Karpas-422 (cell line): Measurements from ENCODE around the gene GABBR2. TPM values are rescaled to one million over a fixed set of nuclear protein-coding genes. Genes with fewer than 3 reads are reported as not detected.

Source experiments
- DNase-seq: peaks from one replicate; pipeline ENCODE4 v3.0.0-alpha.2; 2015
- H2AFZ ChIP-seq: fragments of 200-600 bp; sonication (generic); 2 replicates; pipeline ENCODE4 v1.6.1; 2014; ENCODE audit warnings: antibody characterized with exemption, low read length, mixed read lengths
- H3K27ac ChIP-seq: fragments of 200-600 bp; sonication (generic); 2 replicates; pipeline ENCODE4 v1.5.1; 2014; ENCODE audit warnings: mild to moderate bottlenecking, low read length, moderate library complexity
- H3K27me3 ChIP-seq: fragments of 200-600 bp; sonication (generic); 2 replicates; pipeline ENCODE4 v1.6.1; 2014; ENCODE audit warnings: low read length, mixed read lengths
- H3K36me3 ChIP-seq: fragments of 200-600 bp; sonication (generic); 2 replicates; pipeline ENCODE4 v1.6.1; 2014; ENCODE audit warnings: low read length, mixed read lengths; ENCODE audit not compliant: insufficient read depth
- H3K4me1 ChIP-seq: fragments of 200-600 bp; sonication (generic); 2 replicates; pipeline ENCODE4 v1.6.1; 2014; ENCODE audit warnings: mild to moderate bottlenecking, low read length, mixed read lengths
- H3K4me2 ChIP-seq: fragments of 200-600 bp; sonication (generic); 2 replicates; pipeline ENCODE4 v1.6.1; 2014; ENCODE audit warnings: low read length, low read depth, mild to moderate bottlenecking; ENCODE audit not compliant: poor library complexity, severe bottlenecking
- H3K4me3 ChIP-seq: fragments of 200-600 bp; sonication (generic); 2 replicates; pipeline ENCODE4 v1.5.1; 2014; ENCODE audit warnings: mild to moderate bottlenecking, antibody characterized with exemption, low read length, mixed read lengths
- H3K79me2 ChIP-seq: fragments of 200-600 bp; sonication (generic); 2 replicates; pipeline ENCODE4 v1.6.1; 2014; ENCODE audit warnings: mild to moderate bottlenecking, low read length, mixed read lengths
- H3K9ac ChIP-seq: fragments of 200-600 bp; sonication (generic); 2 replicates; pipeline ENCODE4 v1.6.0; 2014; ENCODE audit warnings: low read length
- H3K9me2 ChIP-seq: fragments of 200-600 bp; sonication (generic), shearing (Covaris generic); replicated peaks from 2 replicates; pipeline ENCODE4 v1.6.0; 2014; ENCODE audit warnings: mild to moderate bottlenecking, low read length, moderate library complexity; ENCODE audit not compliant: insufficient read depth
- H3K9me3 ChIP-seq: fragments of 300-700, 200-600 bp; sonication (generic); 2 replicates; pipeline ENCODE4 v1.6.1; 2014; ENCODE audit warnings: low read length, mixed read lengths
- H4K20me1 ChIP-seq: fragments of 200-600 bp; sonication (generic); 2 replicates; pipeline ENCODE4 v1.6.1; 2014; ENCODE audit warnings: mild to moderate bottlenecking, antibody characterized with exemption, low read length, low read depth; ENCODE audit not compliant: insufficient read depth
- total RNA-seq: library from RNA; depleted of rRNA; stranded (reverse); fragments of >200 nt; shearing (Covaris generic); gene quantifications from 2 replicates; pipeline ENCODE4 v1.2.3, GENCODE V29; 2014; ENCODE audit warnings: low replicate concordance

GABBR2 gene
- total RNA-seq, 1 experiment from 2014 or later, result 0.30 TPM

DNA sequence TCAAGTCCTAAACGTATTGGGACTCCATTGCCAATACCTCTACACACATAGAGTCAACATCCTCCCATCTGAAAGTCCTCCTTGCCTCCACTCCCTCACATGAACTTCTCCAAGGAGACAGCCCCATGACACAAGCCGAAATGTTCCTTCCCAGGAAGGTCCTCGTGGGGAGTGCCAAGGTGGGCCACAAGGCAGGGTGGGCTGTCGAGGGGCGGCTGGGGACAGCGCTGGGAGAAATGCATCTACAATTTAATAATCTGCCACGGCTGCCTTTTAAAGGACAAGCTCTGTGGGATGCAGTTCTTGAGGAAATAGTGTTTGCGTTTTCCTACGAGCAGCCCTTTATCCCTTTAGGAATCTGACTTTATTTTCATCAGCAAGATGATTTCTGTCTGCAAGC, 138.7 kb downstream of the GABBR2 start:
- Histone ChIP-seq H3K9ac (peak overlapping the region; percentile 62), H3K27ac (no peak overlapping the region), H3K36me3 (no peaks in the 10 kb centered on the region), H3K9me3 (no peaks in the 10 kb centered on the region), H2AFZ (0 out of 2 replicates have a peak overlapping the region, but pooled peaks have one; percentile 46), H4K20me1 (no peaks in the 10 kb centered on the region), H3K4me1 (peaks cover 12% of the 10 kb centered on the region), H3K4me3 (peak overlapping the region; percentile 29; the same call in 1 of the 2 replicates), H3K9me2 (no peaks in the 10 kb centered on the region), H3K79me2 (no peaks in the 10 kb centered on the region), H3K4me2 (peak overlapping the region; percentile 24), H3K27me3 (no peaks in the 10 kb centered on the region)
- no peak for DNase-seq

DNA sequence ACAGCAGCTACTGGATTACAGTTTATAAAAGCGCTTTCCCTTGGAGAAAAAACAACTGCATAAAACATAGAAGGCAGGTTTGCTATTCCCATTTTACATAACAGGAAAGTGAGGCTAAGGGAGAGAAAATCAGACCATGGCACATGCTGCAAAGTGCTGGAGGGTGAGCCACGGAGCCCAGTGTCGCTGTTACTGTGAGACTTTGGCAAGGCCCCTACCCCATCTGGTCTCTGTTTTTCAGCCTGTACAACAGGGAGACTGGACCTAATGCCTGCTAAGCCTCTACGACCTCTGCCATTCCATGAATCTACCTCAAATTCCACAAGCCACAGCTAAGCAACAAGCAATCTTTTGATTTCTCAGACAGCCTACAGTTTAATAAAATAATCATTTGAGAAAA, 139.2 kb downstream of the GABBR2 start:
- no peaks in the 10 kb centered on the region for H3K27me3 ChIP-seq
- DNase-seq, result no peak

DNA sequence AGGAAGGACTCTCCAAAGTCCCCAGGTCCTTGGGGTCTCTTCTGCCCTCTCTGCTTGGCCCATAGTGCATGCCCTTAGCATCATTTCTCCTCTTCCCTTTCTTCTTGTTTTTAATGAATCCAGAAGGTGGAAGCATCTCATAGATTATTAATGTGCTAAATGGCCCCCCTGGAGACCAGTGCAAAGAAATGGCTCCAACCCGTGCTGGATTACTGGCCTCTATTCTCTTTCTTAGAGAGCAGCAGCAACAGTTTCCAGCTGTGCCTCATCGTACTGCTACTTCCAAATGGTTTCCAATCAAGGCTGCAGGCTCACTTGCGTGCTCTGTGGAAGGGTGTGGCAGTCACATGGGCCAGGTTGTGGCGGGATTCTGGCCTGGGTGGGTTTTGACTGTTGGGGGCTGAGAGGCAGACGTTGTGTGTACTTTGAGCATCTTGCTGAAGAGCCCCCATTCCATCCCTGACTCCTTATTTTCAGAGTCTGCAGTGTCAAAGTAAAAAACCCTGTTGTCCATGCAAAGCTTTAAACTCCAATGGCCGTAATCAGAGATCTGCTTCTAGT, 139.7 kb downstream of the GABBR2 start:
- H3K4me3 ChIP-seq, result no peak overlapping the region
- no peak overlapping the region for H3K9ac ChIP-seq
- H3K27ac ChIP-seq, result no peak overlapping the region
- no peak for DNase-seq
- H3K4me2 ChIP-seq, result no peak overlapping the region
- peaks cover 12% of the 10 kb centered on the region for H3K4me1 ChIP-seq
- H3K9me2 ChIP-seq, result no peaks in the 10 kb centered on the region
- H2AFZ ChIP-seq, result 0 out of 2 replicates have a peak overlapping the region, but pooled peaks have one; percentile 2
- no peaks in the 10 kb centered on the region for H3K27me3 ChIP-seq
- no peaks in the 10 kb centered on the region for H4K20me1 ChIP-seq
- H3K9me3 ChIP-seq, result no peaks in the 10 kb centered on the region
- no peaks in the 10 kb centered on the region for H3K79me2 ChIP-seq
- H3K36me3 ChIP-seq, result no peaks in the 10 kb centered on the region

More for the DNA sequence above, 139.2 kb downstream of the GABBR2 start:
- no peaks in the 10 kb centered on the region for H4K20me1 ChIP-seq
- H2AFZ ChIP-seq, result 0 out of 2 replicates have a peak overlapping the region, but pooled peaks have one; percentile 2
- H3K27ac ChIP-seq, result no peak overlapping the region
- H3K4me1 ChIP-seq, result peaks cover 12% of the 10 kb centered on the region
- no peak overlapping the region for H3K4me2 ChIP-seq
- no peak overlapping the region for H3K4me3 ChIP-seq
- no peaks in the 10 kb centered on the region for H3K36me3 ChIP-seq
- no peaks in the 10 kb centered on the region for H3K79me2 ChIP-seq
- H3K9me3 ChIP-seq, result no peaks in the 10 kb centered on the region
- H3K9ac ChIP-seq, result no peak overlapping the region
- no peaks in the 10 kb centered on the region for H3K9me2 ChIP-seq

DNA sequence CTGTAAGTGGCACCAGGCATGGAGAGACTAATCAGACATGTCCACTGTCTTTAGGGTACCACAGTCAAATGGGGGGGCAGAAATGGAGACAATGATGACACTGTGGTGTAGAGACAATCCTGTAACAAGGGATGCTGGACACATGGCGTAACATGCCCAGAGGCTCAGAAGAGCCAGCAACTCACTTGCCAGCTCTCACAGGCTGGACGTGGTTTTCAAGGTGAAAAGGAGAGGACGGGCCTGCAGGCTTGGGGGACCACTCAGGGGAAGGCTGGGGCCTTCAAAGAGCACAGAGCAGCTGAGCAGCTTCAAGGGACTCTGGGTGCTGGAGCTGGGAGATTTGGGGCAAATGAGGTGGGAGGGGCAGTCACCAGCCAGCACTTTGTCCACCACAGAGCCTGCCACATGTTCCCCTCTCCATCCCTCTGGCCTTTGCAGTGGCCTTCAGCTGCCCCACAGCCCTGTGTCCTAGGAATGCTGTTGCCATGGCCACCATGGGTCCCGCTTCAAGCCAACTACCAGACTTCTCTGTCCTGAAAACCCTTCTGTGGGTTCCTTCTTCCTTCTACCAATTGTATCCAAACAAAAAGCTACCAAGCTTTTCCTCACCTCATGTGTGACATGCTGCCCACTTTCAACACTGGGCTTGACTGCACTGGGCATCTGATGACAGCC, 140.4 kb downstream of the GABBR2 start:
- Histone ChIP-seq H2AFZ (no peak overlapping the region), H3K79me2 (no peaks in the 10 kb centered on the region), H3K27ac (no peak overlapping the region), H3K9me2 (no peaks in the 10 kb centered on the region), H3K4me3 (no peak overlapping the region), H3K4me1 (peaks cover 12% of the 10 kb centered on the region), H3K27me3 (no peaks in the 10 kb centered on the region), H3K36me3 (no peaks in the 10 kb centered on the region), H4K20me1 (no peaks in the 10 kb centered on the region), H3K9me3 (no peaks in the 10 kb centered on the region), H3K4me2 (no peak overlapping the region), H3K9ac (no peak overlapping the region)
- DNase-seq, result no peak

DNA sequence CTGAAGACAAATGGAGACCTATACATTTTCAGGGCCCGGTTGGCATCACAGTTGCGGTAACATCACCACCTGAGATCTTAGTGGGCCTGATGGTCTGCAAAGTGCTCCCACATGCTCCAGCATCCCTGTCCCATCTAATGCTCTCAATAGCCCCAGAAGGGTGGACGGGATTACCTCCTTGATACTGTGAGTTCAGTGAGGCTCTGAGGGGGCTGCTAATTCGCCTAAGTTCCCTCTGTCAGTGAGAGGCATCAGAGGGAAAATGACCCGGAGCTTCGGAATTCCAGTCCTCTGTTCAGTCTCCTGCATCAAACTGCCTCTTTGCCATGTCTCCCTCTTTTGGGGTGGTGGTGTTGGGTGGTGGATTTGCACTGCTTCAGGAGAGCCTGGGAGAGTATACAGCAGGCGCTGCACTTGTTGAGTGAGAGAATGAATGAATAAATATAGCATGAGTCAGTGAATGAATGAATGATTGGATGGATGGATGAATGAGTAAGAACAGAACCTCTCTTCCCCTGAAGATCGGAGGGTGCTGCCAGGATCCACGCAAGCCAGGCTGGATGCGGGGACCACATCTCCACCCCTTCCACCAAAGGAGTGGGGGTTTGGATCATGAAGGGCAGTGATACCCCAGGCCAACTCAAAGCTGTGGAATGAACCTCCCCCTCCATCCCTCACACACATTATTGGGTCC, 141.0 kb downstream of the GABBR2 start:
- Histone ChIP-seq H3K27me3 (no peaks in the 10 kb centered on the region), H3K27ac (no peak overlapping the region), H4K20me1 (no peaks in the 10 kb centered on the region), H3K79me2 (no peaks in the 10 kb centered on the region), H3K9me2 (no peaks in the 10 kb centered on the region), H3K9me3 (no peaks in the 10 kb centered on the region), H3K36me3 (no peaks in the 10 kb centered on the region), H3K4me2 (no peak overlapping the region), H3K4me3 (no peak overlapping the region), H3K4me1 (peaks cover 12% of the 10 kb centered on the region), H2AFZ (no peak overlapping the region), H3K9ac (no peak overlapping the region)
- no peak for DNase-seq

DNA sequence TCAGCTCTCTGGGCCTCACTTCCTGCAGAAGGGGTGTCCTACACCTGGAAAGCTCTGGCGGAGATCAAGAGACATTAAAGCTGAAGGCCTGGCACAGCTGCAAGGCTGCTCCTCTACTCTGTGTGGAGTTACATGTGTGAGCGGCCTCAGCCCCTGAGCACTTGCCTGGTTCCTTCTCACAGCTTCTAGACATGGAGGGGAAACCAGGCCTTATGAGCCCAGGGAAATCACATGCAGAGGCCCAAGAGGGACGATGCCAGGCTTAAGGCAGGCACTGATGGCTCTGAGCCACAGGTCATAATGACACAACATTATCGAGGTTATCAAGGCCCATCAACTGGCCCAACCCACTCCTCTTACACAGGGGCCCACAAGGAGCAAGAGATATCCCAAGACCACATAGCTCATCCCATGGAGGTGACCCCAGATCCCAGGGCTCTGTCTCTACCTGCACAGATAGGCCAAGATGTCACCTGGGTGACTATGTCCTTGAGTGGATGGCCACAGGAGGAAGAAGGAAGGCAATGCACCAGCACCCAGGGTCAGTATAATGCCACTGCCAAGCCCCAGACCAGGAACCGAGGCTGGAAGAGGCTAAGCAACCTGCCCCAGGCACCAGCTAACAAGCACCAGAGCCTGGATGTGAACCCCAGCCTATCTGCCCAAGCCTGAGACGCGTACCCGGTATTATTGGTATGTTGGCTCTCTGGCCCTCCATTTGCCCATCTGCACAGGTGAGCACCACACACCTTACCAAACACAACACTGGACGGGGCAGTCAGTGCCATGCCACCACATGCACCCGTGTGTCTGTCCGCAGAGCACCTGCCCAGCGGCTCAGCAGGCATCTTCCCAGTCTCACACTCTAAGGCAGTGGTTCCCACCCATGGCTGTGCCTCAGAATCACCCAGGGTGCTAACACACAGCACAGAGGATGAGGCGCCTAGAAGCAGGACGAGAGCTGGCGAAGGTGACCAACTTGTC, 143.3 kb downstream of the GABBR2 start:
- no peak overlapping the region for H3K27ac ChIP-seq
- H3K36me3 ChIP-seq, result no peaks in the 10 kb centered on the region
- no peaks in the 10 kb centered on the region for H3K9me3 ChIP-seq
- H3K79me2 ChIP-seq, result no peaks in the 10 kb centered on the region
- no peak for DNase-seq
- no peak overlapping the region for H3K4me3 ChIP-seq
- H3K27me3 ChIP-seq, result no peaks in the 10 kb centered on the region
- H4K20me1 ChIP-seq, result no peaks in the 10 kb centered on the region
- no peaks in the 10 kb centered on the region for H3K9me2 ChIP-seq
- H3K4me1 ChIP-seq, result peaks cover 2% of the 10 kb centered on the region; the same call in 1 of the 2 replicates
- no peak overlapping the region for H3K9ac ChIP-seq
- H3K4me2 ChIP-seq, result no peak overlapping the region
- H2AFZ ChIP-seq, result no peak overlapping the region

DNA sequence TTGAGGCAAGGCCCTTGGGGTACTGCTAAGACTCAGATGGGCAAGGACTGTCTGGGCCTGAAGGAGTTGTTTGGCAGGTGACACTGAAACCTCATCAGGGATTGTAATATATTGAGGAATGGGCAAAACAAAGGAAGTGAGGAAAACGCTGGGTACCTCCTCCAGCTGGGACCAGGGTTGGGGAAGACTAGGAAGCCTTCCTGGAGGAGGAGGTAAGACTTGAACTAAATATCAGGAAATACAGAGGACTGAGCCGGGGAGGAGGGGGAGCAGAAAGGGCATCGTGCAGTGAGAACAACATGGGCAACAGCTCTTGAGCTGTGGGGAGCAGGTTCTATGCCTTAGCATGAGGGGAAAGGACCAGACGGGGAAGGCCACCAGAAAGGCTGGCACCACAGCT, 144.0 kb downstream of the GABBR2 start:
- no peak overlapping the region for H3K4me2 ChIP-seq
- no peak for DNase-seq
- no peaks in the 10 kb centered on the region for H3K27me3 ChIP-seq
- no peaks in the 10 kb centered on the region for H3K9me3 ChIP-seq
- no peaks in the 10 kb centered on the region for H3K4me1 ChIP-seq
- no peak overlapping the region for H2AFZ ChIP-seq
- no peaks in the 10 kb centered on the region for H4K20me1 ChIP-seq
- H3K9ac ChIP-seq, result no peak overlapping the region
- H3K9me2 ChIP-seq, result no peaks in the 10 kb centered on the region
- no peak overlapping the region for H3K4me3 ChIP-seq
- no peaks in the 10 kb centered on the region for H3K36me3 ChIP-seq
- H3K27ac ChIP-seq, result no peak overlapping the region
- no peaks in the 10 kb centered on the region for H3K79me2 ChIP-seq
